GM21526 (cell line): ENCODE results near the gene SGPP1.
"Not testable (repeated sequence)": the region's sequence is repeated elsewhere in the genome, so short reads cannot be mapped to it uniquely, and the experiment has no call there.

Experiments
- ATAC-seq: cut with Tn5 transposase; IDR thresholded peaks from one replicate; pipeline ENCODE4 v1.9.1; 2021; ENCODE audit warnings: moderate library complexity; ENCODE audit not compliant: unreplicated experiment, low FRiP score

SGPP1 gene

GRCh38 chr14:63727231-63727735 lies 582 bp downstream of the SGPP1 start:
- peak; percentile 40 for ATAC-seq

GRCh38 chr14:63726499-63726898 lies 1.4 kb downstream of the SGPP1 start:
- ATAC-seq, result no peak

DNA sequence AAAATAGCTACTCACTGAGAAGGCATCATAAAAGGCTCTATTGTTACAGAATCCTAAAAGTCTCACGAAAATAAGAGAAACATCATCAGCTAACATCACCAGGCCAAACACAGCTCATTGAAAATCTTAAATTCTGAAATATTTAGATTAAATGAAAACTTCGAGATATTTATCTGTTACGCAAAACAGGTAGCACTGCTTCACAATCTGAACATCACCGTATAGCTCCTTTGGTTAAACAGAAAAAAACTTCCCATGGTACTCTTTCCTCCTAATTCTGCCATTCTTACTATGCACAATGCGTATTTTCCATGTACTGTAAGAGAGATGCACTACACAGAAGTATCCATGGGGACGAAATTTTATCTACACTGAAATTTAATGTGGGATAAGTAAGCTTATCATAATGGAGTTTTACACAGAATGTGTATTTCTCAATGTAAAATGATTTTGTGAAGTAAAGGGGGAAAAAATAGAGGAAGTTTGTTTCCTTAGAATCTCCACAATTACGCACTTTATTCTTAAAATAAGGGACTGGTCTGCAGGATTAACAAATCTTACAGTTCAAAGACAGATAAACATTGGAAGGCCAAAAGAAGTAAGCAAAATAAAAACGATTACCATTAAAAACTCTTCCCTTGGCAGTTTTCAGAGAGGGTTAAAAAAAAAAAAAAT lies 1.9 kb downstream of the SGPP1 start:
- no peak for ATAC-seq

DNA sequence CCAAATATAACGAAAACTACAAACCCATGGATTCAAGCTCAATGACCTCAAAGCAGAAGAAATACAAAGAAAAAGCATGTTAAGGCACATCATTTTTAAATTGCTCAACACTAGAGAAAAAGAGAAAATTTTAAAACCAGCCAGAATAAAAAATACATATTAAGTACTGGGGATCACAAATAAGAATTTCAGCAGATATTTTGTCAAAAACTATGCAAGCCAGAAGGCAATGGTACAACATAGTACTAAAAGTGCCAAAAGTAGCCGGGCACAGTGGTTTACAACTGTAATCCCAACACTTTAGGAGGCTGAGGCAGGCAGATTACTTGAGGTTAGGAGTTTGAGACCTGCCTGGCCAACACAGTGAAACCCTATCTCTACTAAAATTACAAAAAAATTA lies 10.2 kb downstream of the SGPP1 start:
- no peak for ATAC-seq

GRCh38 chr14:63715360-63715759 lies 12.5 kb downstream of the SGPP1 start:
- no peak for ATAC-seq

DNA sequence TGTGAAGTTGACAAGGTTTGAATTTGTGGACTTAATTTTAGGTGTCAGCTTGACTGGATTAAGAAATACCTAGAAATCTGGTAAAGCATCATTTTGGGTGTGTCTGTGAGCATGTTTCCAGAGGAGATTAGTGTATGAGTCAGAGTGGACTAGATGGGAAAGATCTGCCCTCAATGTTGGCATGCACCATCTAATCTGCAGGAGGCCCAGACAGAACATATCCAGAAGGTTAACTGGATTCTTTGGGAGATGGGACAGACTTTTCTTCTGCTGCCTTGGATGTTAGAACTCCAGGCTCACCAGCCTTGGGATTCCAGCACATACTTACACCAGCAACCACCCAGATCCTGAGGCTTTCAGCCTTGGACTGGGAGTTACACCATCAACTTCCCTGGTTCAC lies 14.1 kb downstream of the SGPP1 start:
- no peak for ATAC-seq

- no peak for ATAC-seq
Observed at GRCh38 chr14:63713058-63713457, 14.8 kb downstream of the SGPP1 start.

DNA sequence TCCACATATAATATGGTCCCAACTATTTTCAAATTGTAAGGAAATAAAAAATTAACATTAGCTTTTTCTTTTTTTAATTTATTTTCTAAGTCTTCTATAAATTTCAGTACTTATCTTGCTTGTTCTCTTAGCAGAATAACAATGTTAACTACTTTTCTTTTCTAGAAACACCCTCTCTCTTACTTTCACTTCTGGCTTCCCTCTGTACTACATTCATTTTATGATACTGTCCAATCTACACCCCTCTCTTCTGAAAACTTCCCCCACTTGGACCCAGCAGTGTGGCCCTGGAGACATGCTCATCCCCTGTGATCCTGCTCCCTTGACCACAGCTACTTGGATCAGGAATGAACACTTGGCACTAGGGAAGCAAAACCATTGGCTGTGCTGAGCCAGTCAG lies 15.7 kb downstream of the SGPP1 start:
- no peak for ATAC-seq

DNA sequence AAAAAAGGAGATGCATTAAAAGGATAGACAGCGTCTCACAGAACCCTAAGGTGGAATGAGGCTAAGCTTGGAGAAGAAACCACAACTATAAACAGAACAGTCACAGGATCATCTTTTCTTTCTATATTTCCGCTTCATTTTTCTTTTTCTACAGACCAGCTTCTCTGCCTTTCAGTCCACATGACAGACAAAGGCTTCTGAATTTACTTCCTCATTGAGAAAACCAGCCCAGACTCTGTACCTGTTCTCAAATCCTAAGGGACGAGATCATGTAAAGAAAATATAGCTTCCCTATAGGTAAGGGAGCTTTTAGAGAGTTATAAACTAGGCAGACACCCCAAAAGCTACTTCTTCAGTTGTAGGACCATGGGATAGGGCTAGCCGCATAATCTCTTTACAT lies 17.4 kb downstream of the SGPP1 start:
- no peak for ATAC-seq

GRCh38 chr14:63709589-63709988 lies 18.3 kb downstream of the SGPP1 start:
- no peak for ATAC-seq

- ATAC-seq, result no peak
Observed at GRCh38 chr14:63707216-63707615, 20.6 kb downstream of the SGPP1 start.

DNA sequence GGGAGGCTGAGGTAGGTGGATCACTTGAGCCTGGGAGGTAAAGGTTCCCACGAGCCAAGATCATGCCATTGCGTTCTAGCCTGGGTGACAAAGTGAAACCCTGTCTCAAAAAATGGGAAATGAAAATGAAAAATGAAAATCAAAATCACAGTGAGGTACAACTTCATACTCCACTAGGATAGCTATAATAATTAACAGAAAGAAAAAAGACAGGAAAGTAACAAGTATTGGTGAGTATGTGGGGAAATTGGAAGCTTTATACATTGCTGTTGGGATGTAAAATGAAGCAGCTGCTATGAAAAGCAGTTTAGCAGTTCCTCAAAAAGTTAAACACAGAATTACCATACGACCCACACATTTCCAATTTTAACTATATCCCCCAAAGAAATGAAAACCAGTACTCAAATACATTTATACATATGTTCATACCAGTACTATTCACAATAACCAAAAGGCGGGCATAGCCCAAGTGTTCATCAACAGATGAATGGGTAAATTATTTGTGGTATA lies 22.2 kb downstream of the SGPP1 start:
- no peak for ATAC-seq

DNA sequence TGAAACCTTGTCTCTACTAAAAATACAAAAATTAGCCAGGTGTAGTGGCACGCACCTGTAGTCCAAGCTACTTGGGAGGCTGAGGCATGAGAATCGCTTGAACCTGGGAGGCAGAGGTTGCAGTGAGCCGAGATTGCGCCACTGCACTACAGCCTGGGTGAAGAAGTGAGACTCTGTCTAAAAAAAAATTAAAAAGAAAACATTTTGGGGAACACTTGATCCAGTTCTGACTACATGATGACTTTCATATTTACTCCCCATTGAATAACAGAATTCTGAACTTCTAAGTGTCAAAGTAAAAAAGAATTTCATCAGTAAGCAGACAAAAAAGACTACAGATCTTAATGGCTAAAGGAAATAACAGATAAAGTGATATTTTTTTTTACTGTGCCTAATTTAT lies 25.3 kb downstream of the SGPP1 start:
- ATAC-seq, result not testable (repeated sequence)

DNA sequence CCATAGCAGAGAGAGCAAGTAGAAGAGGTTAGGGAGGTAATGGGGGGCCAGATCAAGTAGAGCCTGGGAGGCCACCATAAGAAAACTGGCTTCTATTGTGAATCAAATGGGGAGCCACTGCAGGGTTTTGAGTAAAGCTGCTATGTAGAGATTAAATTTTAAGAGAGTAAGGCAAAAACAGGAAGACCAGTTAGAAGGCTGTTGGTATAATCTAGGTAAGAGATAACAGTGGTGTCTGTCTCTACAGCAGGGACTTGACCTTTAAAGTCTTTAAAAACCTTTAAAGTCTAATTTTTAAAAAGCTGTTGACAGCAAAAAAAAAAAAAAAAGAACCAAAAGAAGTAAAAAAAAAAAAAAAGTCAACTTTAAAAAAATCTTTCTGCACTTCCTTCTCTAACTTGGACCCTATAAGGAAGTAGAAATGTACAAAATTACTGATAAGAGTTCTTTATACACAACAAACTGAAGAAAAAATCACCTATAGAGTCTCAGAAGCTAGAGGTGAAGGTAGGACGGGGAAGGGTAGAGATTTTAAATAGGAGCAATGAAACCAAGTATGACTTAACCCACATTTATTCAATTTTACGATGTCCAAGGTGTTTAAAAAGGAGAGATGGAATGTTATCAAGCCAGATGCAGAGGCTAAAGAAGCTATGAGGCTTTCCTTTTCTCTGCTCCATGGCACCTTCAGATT lies 26.1 kb downstream of the SGPP1 start:
- ATAC-seq, result no peak

DNA sequence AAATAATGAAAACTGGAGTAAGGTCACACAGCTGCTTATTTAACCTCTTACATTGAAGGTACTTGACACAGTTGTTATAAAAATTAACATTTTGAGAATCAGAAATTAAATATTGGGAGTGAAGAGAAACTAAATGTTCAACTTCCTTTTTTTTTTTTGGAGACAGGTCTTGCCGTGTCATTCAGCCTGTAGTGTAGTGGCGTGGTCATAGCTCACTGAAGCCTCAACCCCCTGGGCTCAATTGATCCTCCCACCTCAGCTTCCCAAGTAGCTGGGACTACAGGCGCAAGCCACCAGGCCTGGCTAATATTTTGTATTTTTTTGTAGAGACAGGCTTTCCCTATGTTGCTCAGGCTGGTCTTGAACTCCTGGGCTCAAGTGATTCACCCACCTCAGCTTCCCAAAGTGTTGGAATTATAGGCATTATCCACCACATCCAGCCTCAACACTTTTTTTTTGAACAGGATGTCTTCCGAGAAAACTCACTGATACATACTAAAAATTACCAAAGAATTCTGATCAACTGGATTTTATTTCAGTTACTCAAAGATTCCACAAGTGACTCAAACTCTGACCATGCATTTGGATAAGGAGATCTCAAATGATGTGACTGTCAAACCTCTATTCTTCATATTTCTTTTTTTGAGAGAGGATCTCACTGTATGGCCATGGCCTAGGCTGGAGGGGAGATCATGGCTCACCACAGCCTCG lies 35.4 kb downstream of the SGPP1 start:
- no peak for ATAC-seq

DNA sequence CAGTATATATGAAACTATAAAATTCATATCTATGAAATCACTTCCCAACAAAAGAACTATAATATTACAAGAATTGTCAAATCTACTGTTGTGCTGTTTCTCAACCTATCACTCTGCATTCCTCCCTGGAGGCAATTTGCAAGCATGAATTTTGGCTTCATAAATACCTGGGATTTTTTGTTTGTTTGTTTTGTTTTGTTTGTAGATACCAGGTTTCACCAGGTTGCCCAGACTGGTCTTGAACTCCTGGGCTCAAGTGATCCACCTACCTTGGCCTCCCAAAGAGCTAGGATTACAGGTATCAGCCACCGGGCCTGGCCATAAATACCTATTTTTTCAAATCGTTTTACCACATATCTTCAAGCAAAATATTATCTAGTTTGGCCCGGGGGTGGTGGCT lies 38.7 kb downstream of the SGPP1 start:
- ATAC-seq, result no peak

DNA sequence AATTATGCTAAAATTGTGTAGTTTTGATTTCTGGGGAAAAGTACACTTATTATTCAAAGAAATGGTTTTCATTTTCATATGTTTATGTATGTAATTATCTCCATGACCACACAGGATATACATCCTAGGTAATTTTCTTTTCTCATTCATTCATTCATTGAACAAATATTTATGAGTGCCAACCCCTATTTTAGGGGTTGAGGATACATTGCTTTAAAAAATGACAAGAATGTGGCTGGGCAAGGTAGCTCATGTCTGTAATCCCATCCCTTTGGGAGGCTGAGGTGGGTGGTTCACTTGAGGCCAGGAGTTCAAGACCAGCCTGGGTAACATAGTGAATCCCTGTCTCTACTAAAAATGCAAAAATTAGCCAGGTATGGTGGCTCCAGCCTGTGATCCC lies 40.9 kb downstream of the SGPP1 start:
- no peak for ATAC-seq

- ATAC-seq, result no peak
Observed at GRCh38 chr14:63685401-63685800, 42.5 kb downstream of the SGPP1 start.

DNA sequence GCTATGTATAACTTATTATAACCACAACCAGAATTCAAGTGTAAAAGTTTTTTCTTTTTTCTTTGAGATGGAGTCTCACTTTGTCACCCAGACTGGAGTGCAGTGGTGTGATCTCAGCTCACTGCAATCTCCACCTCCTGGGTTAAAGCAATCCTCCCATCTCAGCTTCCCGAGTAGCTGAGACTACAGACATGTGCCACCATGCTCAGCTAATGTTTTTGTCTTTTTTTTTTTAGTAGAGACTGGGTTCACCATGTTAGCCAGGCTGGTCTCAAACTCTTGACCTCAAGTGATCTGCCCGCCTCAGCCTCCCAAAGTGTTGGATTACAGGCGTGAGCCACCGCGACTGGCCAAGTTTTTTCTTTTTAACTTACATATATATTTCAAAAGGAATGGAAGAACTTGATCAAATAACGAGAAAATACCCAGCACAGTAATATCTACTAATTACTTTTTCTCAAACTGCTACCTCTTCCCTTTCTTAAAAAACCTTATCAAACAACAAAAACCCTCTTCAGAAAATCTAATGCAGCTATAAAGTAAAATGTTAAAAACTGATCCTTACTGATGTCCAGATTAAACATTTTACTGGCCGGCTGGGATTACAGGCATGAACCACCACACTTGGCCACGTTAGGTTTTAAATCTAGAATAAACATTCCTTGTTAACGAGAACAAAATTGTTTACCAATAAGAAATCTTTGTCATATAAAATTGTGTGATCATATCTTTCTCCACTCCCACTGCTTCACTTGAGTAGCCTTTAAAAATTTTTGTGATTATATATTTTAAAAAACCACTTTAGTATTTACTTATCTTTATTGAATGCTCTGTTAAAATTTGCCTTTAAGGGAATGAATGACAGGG lies 44.9 kb downstream of the SGPP1 start:
- ATAC-seq, result no peak

- no peak for ATAC-seq
Observed at GRCh38 chr14:63678536-63678935, 49.3 kb downstream of the SGPP1 start.
